Right forelimb (tissue), 1 donor: ENCODE data around the gene ACSM4.
"Not testable (repeated sequence)": the region's sequence is repeated elsewhere in the genome, so short reads cannot be mapped to it uniquely, and the experiment has no call there.

Experiments
- DNase-seq: peaks from one replicate; pipeline ENCODE4 v3.0.0-alpha.2; 2018

Gene ACSM4

GRCh38 chr12:7303772-7304171, at the start of gene ACSM4:
ACSM4 (plus strand) TSS chr12:7304072; CDS start chr12:7304332, 260 bp downstream.
- no peak for DNase-seq

- no peak for DNase-seq
Observed at GRCh38 chr12:7259060-7259459, 44.8 kb upstream of the ACSM4 start.

GRCh38 chr12:7264538-7264937, 39.3 kb upstream of the ACSM4 start:
- DNase-seq = no peak

GRCh38 chr12:7265251-7265650, 38.6 kb upstream of the ACSM4 start:
- DNase-seq = no peak

GRCh38 chr12:7269273-7269672, 34.6 kb upstream of the ACSM4 start:
- DNase-seq = no peak

- no peak for DNase-seq
Observed at GRCh38 chr12:7271893-7272514, 31.9 kb upstream of the ACSM4 start.

GRCh38 chr12:7275482-7275881, 28.4 kb upstream of the ACSM4 start:
- DNase-seq = not testable (repeated sequence)

GRCh38 chr12:7282844-7283243, 21.0 kb upstream of the ACSM4 start:
- no peak for DNase-seq

- DNase-seq = no peak
Observed at GRCh38 chr12:7289743-7290142, 14.1 kb upstream of the ACSM4 start.

- not testable (repeated sequence) for DNase-seq
Observed at GRCh38 chr12:7290588-7290987, 13.3 kb upstream of the ACSM4 start.

GRCh38 chr12:7292300-7292699, 11.6 kb upstream of the ACSM4 start:
- no peak for DNase-seq

- no peak for DNase-seq
Observed at GRCh38 chr12:7293670-7294069, 10.2 kb upstream of the ACSM4 start.

GRCh38 chr12:7295529-7295928, 8.3 kb upstream of the ACSM4 start:
- no peak for DNase-seq

- DNase-seq = no peak
Observed at GRCh38 chr12:7297865-7298264, 6.0 kb upstream of the ACSM4 start.

GRCh38 chr12:7302266-7302986, 1.4 kb upstream of the ACSM4 start:
- no peak for DNase-seq

GRCh38 chr12:7303230-7303629, 642 bp upstream of the ACSM4 start:
- DNase-seq = no peak

- no peak for DNase-seq
Observed at GRCh38 chr12:7304456-7304855, 584 bp downstream of the ACSM4 start.

GRCh38 chr12:7310070-7310469, 6.2 kb downstream of the ACSM4 start:
- DNase-seq = no peak

- no peak for DNase-seq
Observed at GRCh38 chr12:7319930-7320329, 16.1 kb downstream of the ACSM4 start.

- no peak for DNase-seq
Observed at GRCh38 chr12:7321624-7322023, 17.8 kb downstream of the ACSM4 start.

- DNase-seq = no peak
Observed at GRCh38 chr12:7322599-7322998, 18.7 kb downstream of the ACSM4 start.

GRCh38 chr12:7324176-7324575, 20.3 kb downstream of the ACSM4 start:
- no peak for DNase-seq

GRCh38 chr12:7327918-7328317, 24.0 kb downstream of the ACSM4 start:
- DNase-seq = no peak

GRCh38 chr12:7337790-7338189, 33.9 kb downstream of the ACSM4 start:
- DNase-seq = not testable (repeated sequence)

GRCh38 chr12:7339675-7340074, 35.8 kb downstream of the ACSM4 start:
- no peak for DNase-seq
